Measurements from ENCODE around the gene NCK1.

DNA sequence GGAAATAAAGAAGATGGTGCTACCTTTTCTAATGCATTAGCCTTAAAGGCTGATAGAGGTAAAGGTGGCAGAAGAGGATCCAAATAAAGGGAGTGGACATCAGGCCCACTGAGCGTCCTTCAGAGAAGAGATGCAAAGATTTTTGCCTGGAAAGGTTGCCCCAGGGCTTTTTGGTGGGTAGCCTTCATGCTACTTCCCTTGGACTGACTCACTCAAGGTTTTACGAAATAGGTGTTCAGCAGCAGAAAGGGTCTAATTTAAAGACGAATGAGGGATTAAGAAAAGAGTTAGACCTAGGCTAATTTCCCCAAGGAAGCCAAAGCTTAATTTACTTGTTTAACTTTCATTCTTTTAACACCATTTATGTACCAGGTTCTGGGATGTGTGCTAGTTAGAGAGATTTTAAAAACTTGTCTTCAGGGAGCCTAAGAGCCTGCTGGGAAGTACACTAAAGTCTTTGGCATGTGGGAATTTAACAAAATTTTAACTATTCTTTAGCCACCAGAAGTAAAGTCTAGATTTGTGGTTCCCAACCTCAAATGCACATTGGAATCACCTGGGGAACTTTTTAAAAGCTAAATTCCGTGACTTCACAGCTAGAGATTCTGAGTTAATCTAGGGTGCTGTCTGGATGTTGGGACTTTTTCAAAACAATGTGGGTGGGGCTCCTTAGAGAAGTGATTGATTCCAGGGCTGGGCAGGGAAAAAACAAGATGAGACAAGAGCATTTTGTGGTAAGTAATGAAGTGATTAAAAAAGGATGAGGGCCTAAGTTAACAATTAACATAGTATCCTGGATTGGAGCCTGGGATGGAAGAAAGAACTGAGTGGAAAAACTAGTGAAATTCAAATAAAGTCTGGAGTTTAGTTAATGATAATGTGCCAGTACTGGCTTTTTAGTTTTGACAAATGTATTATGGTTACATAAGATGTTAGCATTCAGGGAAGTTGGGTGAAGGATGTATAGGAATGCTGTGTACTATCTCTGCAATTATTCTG is 99.1 kb downstream of the NCK1 start:
- TF ChIP-seq, protein P1, sequence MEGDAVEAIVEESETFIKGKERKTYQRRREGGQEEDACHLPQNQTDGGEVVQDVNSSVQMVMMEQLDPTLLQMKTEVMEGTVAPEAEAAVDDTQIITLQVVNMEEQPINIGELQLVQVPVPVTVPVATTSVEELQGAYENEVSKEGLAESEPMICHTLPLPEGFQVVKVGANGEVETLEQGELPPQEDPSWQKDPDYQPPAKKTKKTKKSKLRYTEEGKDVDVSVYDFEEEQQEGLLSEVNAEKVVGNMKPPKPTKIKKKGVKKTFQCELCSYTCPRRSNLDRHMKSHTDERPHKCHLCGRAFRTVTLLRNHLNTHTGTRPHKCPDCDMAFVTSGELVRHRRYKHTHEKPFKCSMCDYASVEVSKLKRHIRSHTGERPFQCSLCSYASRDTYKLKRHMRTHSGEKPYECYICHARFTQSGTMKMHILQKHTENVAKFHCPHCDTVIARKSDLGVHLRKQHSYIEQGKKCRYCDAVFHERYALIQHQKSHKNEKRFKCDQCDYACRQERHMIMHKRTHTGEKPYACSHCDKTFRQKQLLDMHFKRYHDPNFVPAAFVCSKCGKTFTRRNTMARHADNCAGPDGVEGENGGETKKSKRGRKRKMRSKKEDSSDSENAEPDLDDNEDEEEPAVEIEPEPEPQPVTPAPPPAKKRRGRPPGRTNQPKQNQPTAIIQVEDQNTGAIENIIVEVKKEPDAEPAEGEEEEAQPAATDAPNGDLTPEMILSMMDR (IDR thresholded peaks at IDR 0.05; ENCODE audit: insufficient read depth, low read length) = no peak
- TF ChIP-seq POLR2AphosphoS5 (IDR thresholded peaks at IDR 0.05; ENCODE audit: low read depth) = no peak
- TF ChIP-seq, protein P2, sequence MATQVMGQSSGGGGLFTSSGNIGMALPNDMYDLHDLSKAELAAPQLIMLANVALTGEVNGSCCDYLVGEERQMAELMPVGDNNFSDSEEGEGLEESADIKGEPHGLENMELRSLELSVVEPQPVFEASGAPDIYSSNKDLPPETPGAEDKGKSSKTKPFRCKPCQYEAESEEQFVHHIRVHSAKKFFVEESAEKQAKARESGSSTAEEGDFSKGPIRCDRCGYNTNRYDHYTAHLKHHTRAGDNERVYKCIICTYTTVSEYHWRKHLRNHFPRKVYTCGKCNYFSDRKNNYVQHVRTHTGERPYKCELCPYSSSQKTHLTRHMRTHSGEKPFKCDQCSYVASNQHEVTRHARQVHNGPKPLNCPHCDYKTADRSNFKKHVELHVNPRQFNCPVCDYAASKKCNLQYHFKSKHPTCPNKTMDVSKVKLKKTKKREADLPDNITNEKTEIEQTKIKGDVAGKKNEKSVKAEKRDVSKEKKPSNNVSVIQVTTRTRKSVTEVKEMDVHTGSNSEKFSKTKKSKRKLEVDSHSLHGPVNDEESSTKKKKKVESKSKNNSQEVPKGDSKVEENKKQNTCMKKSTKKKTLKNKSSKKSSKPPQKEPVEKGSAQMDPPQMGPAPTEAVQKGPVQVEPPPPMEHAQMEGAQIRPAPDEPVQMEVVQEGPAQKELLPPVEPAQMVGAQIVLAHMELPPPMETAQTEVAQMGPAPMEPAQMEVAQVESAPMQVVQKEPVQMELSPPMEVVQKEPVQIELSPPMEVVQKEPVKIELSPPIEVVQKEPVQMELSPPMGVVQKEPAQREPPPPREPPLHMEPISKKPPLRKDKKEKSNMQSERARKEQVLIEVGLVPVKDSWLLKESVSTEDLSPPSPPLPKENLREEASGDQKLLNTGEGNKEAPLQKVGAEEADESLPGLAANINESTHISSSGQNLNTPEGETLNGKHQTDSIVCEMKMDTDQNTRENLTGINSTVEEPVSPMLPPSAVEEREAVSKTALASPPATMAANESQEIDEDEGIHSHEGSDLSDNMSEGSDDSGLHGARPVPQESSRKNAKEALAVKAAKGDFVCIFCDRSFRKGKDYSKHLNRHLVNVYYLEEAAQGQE (IDR thresholded peaks at IDR 0.05; ENCODE audit: insufficient replicate concordance, low read depth) = no peak
- no peak for TF ChIP-seq SPI1 (IDR thresholded peaks at IDR 0.05; ENCODE audit: borderline replicate concordance, low read depth)
